Retinal pigment epithelial cell (primary cell): ENCODE data around the gene ZNF516.

Experiments used
- DNase-seq: peaks from one replicate; pipeline ENCODE4 v3.0.0-alpha.2; 2010; ENCODE audit warnings: low read depth
- H3K4me3 ChIP-seq: 2 replicates; pipeline ENCODE4 v1.5.1; 2011; ENCODE audit warnings: mild to moderate bottlenecking, low read length, control low read depth, moderate library complexity
- TF ChIP-seq, protein P1 (sequence below): conservative IDR thresholded peaks from 2 replicates; pipeline ENCODE4 v1.5.1; 2011; ENCODE audit warnings: low read depth, low read length, control low read depth, inconsistent platforms

ZNF516 gene

DNA sequence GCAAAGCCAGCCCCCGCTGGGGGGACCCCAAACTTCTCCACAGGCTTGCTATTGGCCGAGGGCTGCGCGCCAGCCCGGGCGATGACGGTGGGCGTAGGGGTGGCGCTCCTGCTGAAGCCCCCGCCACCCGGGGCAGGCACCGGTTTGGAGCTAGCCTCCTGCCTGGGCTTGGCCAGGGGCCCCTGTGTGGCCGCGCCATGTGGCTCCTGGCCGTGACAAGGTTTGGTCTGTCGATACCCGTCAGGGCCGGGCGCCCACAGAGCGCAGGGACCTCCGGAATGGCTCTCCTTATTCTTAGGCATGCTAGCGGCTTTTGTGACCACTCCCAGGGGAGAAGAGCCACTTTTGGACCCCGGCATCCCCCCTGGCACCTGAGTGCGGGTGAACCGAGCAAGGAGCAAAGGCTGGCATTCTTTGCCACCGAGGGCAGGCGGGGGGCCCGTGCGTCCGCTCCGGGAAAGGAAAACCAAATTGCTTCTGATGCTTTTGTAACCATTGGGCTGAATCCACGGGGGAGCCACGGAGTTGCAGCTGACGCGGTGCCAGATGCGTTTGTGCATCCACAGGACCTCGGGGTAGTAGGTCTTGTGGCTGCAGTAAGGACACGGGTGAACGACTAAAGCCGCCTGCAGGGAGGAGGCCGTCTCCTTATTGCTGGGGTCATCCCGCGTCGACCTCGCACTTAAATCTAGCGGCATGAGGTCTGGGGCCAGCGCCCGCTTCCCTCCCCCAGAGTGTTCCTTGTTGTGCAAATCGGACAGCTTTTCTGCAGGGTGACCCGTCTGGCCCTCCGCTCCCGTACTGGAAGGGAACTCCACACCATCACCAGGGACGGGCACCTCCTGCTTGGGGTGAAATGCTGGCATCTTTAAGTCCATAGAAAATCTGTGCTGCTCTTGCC is 115.6 kb downstream of the ZNF516 start:
- no peak for DNase-seq
- no peak overlapping the region for H3K4me3 ChIP-seq
- TF ChIP-seq, protein P1, sequence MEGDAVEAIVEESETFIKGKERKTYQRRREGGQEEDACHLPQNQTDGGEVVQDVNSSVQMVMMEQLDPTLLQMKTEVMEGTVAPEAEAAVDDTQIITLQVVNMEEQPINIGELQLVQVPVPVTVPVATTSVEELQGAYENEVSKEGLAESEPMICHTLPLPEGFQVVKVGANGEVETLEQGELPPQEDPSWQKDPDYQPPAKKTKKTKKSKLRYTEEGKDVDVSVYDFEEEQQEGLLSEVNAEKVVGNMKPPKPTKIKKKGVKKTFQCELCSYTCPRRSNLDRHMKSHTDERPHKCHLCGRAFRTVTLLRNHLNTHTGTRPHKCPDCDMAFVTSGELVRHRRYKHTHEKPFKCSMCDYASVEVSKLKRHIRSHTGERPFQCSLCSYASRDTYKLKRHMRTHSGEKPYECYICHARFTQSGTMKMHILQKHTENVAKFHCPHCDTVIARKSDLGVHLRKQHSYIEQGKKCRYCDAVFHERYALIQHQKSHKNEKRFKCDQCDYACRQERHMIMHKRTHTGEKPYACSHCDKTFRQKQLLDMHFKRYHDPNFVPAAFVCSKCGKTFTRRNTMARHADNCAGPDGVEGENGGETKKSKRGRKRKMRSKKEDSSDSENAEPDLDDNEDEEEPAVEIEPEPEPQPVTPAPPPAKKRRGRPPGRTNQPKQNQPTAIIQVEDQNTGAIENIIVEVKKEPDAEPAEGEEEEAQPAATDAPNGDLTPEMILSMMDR, result no peak

DNA sequence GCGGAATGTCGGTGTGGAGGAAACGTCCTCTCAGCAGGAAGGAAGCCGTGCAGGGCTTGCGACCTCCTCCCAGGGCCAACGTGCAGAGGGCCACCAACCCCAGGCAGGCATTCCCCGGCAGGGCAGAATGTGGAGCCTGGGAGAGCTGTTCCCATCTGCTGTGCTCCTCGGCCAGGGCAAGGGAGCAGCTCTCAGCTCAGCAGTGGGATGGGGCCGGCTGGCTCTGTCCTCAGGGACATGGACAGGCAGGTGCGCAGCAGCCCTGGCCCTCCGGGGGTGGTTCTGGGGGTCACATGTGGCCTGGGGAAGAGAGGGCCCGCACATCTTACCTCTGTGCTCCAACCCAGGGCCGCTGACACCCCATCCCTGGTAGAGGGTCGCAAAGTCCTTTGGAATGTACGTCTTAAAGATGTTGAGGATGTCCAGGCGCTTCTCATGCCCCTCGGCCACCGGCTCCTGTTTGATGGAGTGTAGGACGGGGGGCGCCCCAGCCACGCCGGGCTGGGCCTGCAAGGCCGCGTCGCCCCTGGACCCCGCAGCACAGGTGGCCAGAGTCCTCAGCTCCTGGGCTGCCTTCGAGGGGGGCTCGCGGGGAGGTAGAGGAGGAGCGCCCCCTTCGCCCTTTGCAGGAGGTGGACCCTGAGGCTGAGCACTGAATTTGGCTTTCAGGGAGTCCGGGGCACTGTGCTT is 116.4 kb downstream of the ZNF516 start:
- DNase-seq, result no peak
- TF ChIP-seq, protein P1, result no peak
- no peak overlapping the region for H3K4me3 ChIP-seq

DNA sequence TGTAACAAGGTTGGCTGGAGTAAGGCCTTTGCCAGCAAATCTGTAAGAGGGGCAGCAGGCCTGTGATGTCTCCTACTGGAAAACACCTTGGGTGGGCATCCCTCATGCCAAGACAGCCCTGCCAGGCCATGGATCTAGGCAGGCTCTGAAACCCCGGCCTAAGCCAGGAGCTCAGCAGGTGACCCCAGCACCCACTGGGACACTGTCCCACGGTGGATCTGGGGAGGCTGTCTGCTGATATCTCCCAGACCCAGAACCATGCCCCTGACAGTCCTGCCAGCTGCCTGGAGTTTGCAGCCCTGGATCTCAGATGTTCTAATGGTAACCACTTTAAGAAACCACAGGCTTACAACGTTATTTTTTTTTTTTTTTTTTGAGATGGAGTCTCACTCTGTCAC is 117.7 kb downstream of the ZNF516 start:
- H3K4me3 ChIP-seq, result no peak overlapping the region
- TF ChIP-seq, protein P1, result no peak
- no peak for DNase-seq

DNA sequence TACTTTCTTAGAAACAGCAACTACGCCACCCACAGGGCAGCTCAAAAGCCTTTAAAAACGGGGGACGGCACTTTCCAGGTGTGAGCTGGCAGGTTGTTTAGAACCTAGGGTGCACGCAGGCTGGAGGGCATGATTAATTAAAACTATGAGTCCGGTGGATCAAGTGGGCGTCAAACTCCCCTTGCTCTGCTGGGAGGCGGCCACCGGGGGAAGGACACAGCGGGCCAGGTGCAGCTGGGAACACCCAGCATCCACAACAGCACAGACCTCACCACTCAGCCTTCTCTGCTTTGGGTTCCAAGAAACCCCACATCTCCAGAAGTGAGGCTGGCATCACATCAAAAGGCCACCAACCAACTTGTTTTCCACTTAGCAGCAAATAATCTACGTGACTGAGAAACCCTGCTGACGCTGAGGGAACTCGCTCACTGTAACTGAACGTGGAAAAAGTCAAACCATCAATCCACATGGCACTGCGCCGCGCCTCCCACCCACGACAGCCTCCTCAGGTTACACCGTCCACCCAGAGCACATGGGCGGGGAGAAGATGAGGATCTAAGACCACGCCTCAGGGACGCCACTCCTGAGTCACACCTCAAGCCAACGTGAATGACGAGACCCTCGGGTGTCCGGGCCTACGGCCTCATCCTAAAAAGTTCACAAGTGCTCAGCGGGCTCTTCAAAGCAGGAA is 118.2 kb downstream of the ZNF516 start:
- DNase-seq, result no peak
- no peak overlapping the region for H3K4me3 ChIP-seq
- TF ChIP-seq, protein P1, result no peak

DNA sequence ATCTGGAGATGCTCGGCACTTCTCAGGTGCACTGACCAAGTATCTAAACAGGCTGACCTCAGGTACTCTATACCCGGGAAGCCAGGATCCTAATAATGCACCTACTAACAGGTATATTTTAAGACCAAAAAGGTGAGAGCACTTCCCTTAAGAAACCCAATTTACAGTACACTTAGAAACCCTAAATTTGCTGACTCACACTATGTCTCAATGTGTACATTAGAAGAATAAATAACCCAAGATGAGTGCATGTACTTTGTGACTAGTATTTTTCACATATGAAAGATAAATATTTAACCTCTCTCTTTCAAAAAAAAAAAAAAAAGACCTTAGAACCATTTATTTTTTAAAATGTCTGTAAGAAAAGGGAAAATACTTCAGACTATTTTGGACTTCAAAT is 118.8 kb downstream of the ZNF516 start:
- no peak overlapping the region for H3K4me3 ChIP-seq
- TF ChIP-seq, protein P1, result no peak
- no peak for DNase-seq

DNA sequence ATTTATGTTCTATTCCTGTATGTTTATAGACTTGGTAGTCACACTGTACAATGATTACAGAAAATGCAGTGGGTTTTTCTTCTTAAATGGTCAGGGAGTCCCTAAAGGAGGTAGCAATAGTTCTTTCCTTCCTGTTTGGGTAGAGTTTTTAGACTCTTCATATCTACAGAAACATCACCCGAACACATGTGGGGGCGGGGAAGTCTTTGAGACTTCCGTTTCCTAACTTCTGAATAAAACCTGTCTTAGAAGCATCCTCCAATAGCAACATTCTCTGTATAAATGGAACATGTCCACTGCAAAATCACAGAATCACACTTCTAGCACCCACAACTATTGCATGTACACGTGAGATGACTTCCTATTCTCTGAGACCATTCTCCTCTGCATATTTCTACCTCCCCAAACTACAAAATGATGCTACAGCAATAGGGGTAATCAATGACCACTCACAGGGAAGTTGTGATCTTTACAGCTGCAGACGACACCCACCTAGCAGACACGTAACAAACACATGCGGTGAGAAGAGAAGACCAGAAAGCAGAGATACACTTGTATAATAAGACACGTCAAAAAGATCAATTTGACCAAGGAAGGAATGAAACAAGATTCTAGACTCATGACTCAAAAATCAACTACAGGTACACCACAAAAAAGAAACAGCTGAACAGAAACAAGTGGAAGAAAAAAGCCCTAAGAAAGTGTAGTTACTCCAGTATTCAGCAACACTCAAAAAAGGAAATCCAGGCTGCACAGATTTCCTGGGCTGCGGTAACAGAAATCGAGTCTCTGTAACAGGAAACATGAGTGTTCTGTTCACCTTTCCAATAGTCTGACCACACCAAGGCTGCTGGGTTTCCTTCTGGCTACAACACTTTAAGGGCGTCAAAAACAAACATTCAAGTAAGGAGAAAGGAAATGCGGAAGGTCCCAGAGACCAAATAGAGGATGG is 120.4 kb downstream of the ZNF516 start:
- DNase-seq, result no peak
- TF ChIP-seq, protein P1, result no peak
- H3K4me3 ChIP-seq, result no peak overlapping the region
